ENCODE data around the gene CD33.

CD33 gene

GRCh38 chr19:51186323-51186722 is 38.6 kb upstream of the CD33 start:
- CTCF ChIA-PET: no interaction called here
- POLR2A ChIA-PET (ENCODE audit: low non-redundant PET): no interaction called here
- TF ChIP-seq CTCF (conservative IDR thresholded peaks at IDR 0.05; ENCODE audit: low read depth): no peak
- no peak overlapping the region for H3K27ac ChIP-seq
- no peak for DNase-seq (ENCODE audit: low spot score)

- no peak for TF ChIP-seq CTCF (conservative IDR thresholded peaks at IDR 0.05; ENCODE audit: low read depth)
- POLR2A ChIA-PET (ENCODE audit: low non-redundant PET): no interaction called here
- H3K27ac ChIP-seq: no peak overlapping the region
- CTCF ChIA-PET: no interaction called here
- no peak for DNase-seq (ENCODE audit: low spot score)
These were observed 37.3 kb upstream of the CD33 start for GRCh38 chr19:51187395-51188226.

GRCh38 chr19:51188227-51188559 is 36.7 kb upstream of the CD33 start:
- CTCF ChIA-PET: no interaction called here
- TF ChIP-seq CTCF (conservative IDR thresholded peaks at IDR 0.05; ENCODE audit: low read depth): no peak
- no peak for DNase-seq (ENCODE audit: low spot score)
- POLR2A ChIA-PET (ENCODE audit: low non-redundant PET): no interaction called here
- H3K27ac ChIP-seq: no peak overlapping the region

- no peak overlapping the region for H3K27ac ChIP-seq
- DNase-seq (ENCODE audit: low spot score): no peak
- TF ChIP-seq CTCF (conservative IDR thresholded peaks at IDR 0.05; ENCODE audit: low read depth): no peak
- CTCF ChIA-PET: interaction anchor here (0.7 kb wide), 1 partner anchor 465 kb away, joined by 3 read pairs; no protein-coding TSS in a partner anchor
- POLR2A ChIA-PET (ENCODE audit: low non-redundant PET): no interaction called here
These were observed 32.2 kb upstream of the CD33 start for GRCh38 chr19:51192689-51193088.

- CTCF ChIA-PET: interaction anchor here (1.6 kb wide), 1 partner anchor 65 kb away, joined by 5 read pairs; no protein-coding TSS in a partner anchor
- no peak overlapping the region for H3K27ac ChIP-seq
- POLR2A ChIA-PET (ENCODE audit: low non-redundant PET): no interaction called here
- TF ChIP-seq CTCF (conservative IDR thresholded peaks at IDR 0.05; ENCODE audit: low read depth): no peak
- DNase-seq (ENCODE audit: low spot score): peak; percentile 20
These were observed 30.2 kb upstream of the CD33 start for GRCh38 chr19:51194527-51195315.

GRCh38 chr19:51195316-51195586 is 29.6 kb upstream of the CD33 start:
- DNase-seq (ENCODE audit: low spot score): no peak
- TF ChIP-seq CTCF (conservative IDR thresholded peaks at IDR 0.05; ENCODE audit: low read depth): no peak
- POLR2A ChIA-PET (ENCODE audit: low non-redundant PET): no interaction called here
- H3K27ac ChIP-seq: no peak overlapping the region
- CTCF ChIA-PET: interaction anchor here (1.6 kb wide), 1 partner anchor 64 kb away, joined by 5 read pairs; no protein-coding TSS in a partner anchor

All from RWPE1 (cell line).